B cell (primary cell): Measurements from ENCODE around the gene TTC39C. TPM values are rescaled to one million over a fixed set of nuclear protein-coding genes. Genes with fewer than 3 reads are reported as not detected.
A peak's percentile ranks its signal among the peaks of the same experiment; 100 is the strongest.

Experiments
- ATAC-seq: fragments of 200-7000 bp; cut with Tn5 transposase; one replicate; pipeline ENCODE4 v1.10.0; 2021; ENCODE audit warnings: low read depth, mild to moderate bottlenecking, moderate number of reproducible peaks, moderate library complexity
- CTCF ChIA-PET: fragments of 350-600 bp; sonication (Branson Sonifier 250); formaldehyde crosslinking; loops from one replicate; lab custom pipeline; 2021; ENCODE audit warnings: antibody characterized with exemption, inconsistent platforms; lab: Charles Lee
- POLR2A ChIA-PET: fragments of 350-600 bp; sonication (Branson Sonifier 250); formaldehyde crosslinking; loops from one replicate; lab custom pipeline; 2021; ENCODE audit warnings: antibody characterized with exemption; lab: Charles Lee
- DNase-seq: peaks from one replicate; pipeline ENCODE4 v3.0.0; 2013
- H2AFZ ChIP-seq: 2 replicates; pipeline ENCODE4 v1.6.1; 2012; ENCODE audit warnings: mild to moderate bottlenecking, low read depth, low read length; ENCODE audit not compliant: insufficient read depth, poor library complexity, severe bottlenecking
- H3K27ac ChIP-seq, 2 donors: 1 replicate in 1 of 2; 2 replicates in 1 of 2; pipeline ENCODE4 v1.5.1; 2012 to 2013; ENCODE audit warnings: low read length in 2 of 2, mild to moderate bottlenecking in 2 of 2, moderate library complexity in 1 of 2
- H3K27me3 ChIP-seq, 4 experiments: fragments of 200-600 bp in 1 of 4; sonication (generic) in 1 of 4; replicated peaks in 1 of 4; 1 replicate in 2 of 4; 2 replicates in 2 of 4; pipeline versions ENCODE4 v1.6.1 to v1.7.0; 2013 to 2016; ENCODE audit warnings: low read length in 3 of 4, mild to moderate bottlenecking in 2 of 4, mixed read lengths in 1 of 4, moderate library complexity in 1 of 4; ENCODE audit not compliant: insufficient read depth in 4 of 4, control insufficient read depth in 3 of 4; ENCODE audit errors: control extremely low read depth in 1 of 4
- H3K36me3 ChIP-seq, 2 experiments: replicated peaks in 1 of 2; 1 replicate in 1 of 2; 2 replicates in 1 of 2; pipeline versions ENCODE4 v1.6.1 to v1.7.1; 2013; ENCODE audit warnings: low read length in 1 of 2; ENCODE audit not compliant: insufficient read depth in 2 of 2, control insufficient read depth in 1 of 2; ENCODE audit errors: control extremely low read depth in 1 of 2, extremely low read depth in 1 of 2
- H3K4me1 ChIP-seq, 2 donors: fragments of 200-600 bp in 1 of 2; sonication (generic) in 1 of 2; 1 replicate in 1 of 2; 2 replicates in 1 of 2; pipeline versions ENCODE4 v1.5.1 to v1.6.1; 2013 to 2017; ENCODE audit warnings: low read length in 2 of 2; ENCODE audit not compliant: control insufficient read depth in 2 of 2, insufficient read depth in 2 of 2
- H3K4me2 ChIP-seq: replicated peaks from 2 replicates; pipeline ENCODE3; 2012; ENCODE audit warnings: mild to moderate bottlenecking, low read depth, low read length; ENCODE audit not compliant: poor library complexity, severe bottlenecking
- H3K4me3 ChIP-seq, 5 experiments: fragments of 200-600 bp in 1 of 5; sonication (generic) in 1 of 5; 1 replicate in 3 of 5; 2 replicates in 2 of 5; pipeline versions ENCODE4 v1.5.1 to v1.7.0; 2011 to 2016; ENCODE audit warnings: low read length in 4 of 5, mild to moderate bottlenecking in 4 of 5, low read depth in 2 of 5, control low read depth in 1 of 5, moderate library complexity in 1 of 5; ENCODE audit not compliant: insufficient read depth in 1 of 5; ENCODE audit errors: control extremely low read depth in 1 of 5, extremely low read depth in 1 of 5
- H3K79me2 ChIP-seq: fragments of 200-600 bp; sonication (generic); one replicate; pipeline ENCODE4 v1.6.0; 2016; ENCODE audit warnings: low read length; ENCODE audit not compliant: control insufficient read depth, insufficient read depth
- H3K9ac ChIP-seq: fragments of 200-600 bp; sonication (generic); 2 replicates; pipeline ENCODE4 v1.6.1; 2017; ENCODE audit warnings: mild to moderate bottlenecking, low read length, moderate library complexity
- H3K9me3 ChIP-seq, 3 donors: one replicate each; pipeline versions ENCODE4 v1.6.1 to v1.7.1; 2013; ENCODE audit warnings: low read length in 2 of 3; ENCODE audit not compliant: control insufficient read depth in 2 of 3, insufficient read depth in 1 of 3; ENCODE audit errors: control extremely low read depth in 1 of 3
- H4K20me1 ChIP-seq: 2 replicates; pipeline ENCODE4 v1.6.0; 2012; ENCODE audit warnings: mild to moderate bottlenecking, low read length; ENCODE audit not compliant: insufficient read depth, control insufficient read depth, poor library complexity, severe bottlenecking
- H3K27ac Mint-ChIP-seq: one replicate; pipeline ENCODE4 v1.8.0; 2021; ENCODE audit warnings: mixed read lengths
- H3K27me3 Mint-ChIP-seq: one replicate; pipeline ENCODE4 v1.8.0; 2021; ENCODE audit warnings: mixed read lengths
- H3K4me1 Mint-ChIP-seq: one replicate; pipeline ENCODE4 v1.8.0; 2021; ENCODE audit warnings: mixed read lengths
- H3K4me3 Mint-ChIP-seq: one replicate; pipeline ENCODE4 v1.8.0; 2021; ENCODE audit warnings: mixed read lengths
- H3K9me3 Mint-ChIP-seq: one replicate; pipeline ENCODE4 v1.8.0; 2022; ENCODE audit warnings: mixed read lengths; ENCODE audit not compliant: insufficient read depth
- CTCF ChIP-seq: fragments of 200-600 bp; IDR thresholded peaks from one replicate; pipeline ENCODE4 v1.8.0; 2022; ENCODE audit warnings: antibody characterized with exemption, mild to moderate bottlenecking
- EZH2 ChIP-seq: IDR thresholded peaks from 2 replicates; pipeline ENCODE4 v1.6.1; 2012; ENCODE audit warnings: borderline replicate concordance, low read depth, mild to moderate bottlenecking, moderate library complexity, low read length; ENCODE audit not compliant: insufficient read depth, poor library complexity, severe bottlenecking
- WGBS: methylation state at CpG from one replicate; pipeline ENCODE4 v1.1.5; 2013; ENCODE audit warnings: missing lambda C conversion rate; ENCODE audit not compliant: insufficient coverage; 5-methylcytosine and 5-hydroxymethylcytosine counted together
- intact Hi-C: fragments of 100-400 bp; cut with micrococcal nuclease; formaldehyde crosslinking; loops from one replicate; pipeline ENCODE4 v1.10.0; 2022
- polyA plus RNA-seq: library from polyadenylated mRNA; depleted of rRNA; stranded (reverse); fragments of >200 nt; gene quantifications from 2 replicates; pipeline ENCODE4 v1.2.3, GENCODE V29; 2012
- total RNA-seq, 2 donors: library from RNA; stranded (reverse); fragments of 120-200 nt in 1 of 2; gene quantifications; 1 replicate in 1 of 2; 2 replicates in 1 of 2; pipeline versions ENCODE4 v1.2.3 to v1.2.4, GENCODE V29; 2013 to 2022

TTC39C gene
- total and polyA plus RNA-seq, 2 donors (not counting 1 experiment from before 2014, with no cell fraction given): 22.3 to 44.3 TPM

GRCh38 chr18:24000613-24001490, 13.7 kb upstream of the TTC39C start:
- DNase-seq (no peak), ATAC-seq (no peak)
- peak overlapping the region; percentile 37 for H3K27ac Mint-ChIP-seq
- TF ChIP-seq EZH2 (no peak), CTCF (no peak)
- ChIA-PET CTCF (interaction anchor here (0.8 kb wide), 1 partner anchor 11 kb away, joined by 3 read pairs; no protein-coding TSS in a partner anchor), POLR2A (no interaction called here)
- Histone ChIP-seq H3K27me3 (no peaks in the 10 kb centered on the region), H4K20me1 (no peaks in the 10 kb centered on the region), H3K9ac (no peak overlapping the region), H3K27ac (no peak overlapping the region), H3K9me3 (no peaks in the 10 kb centered on the region), H3K79me2 (no peaks in the 10 kb centered on the region), H3K36me3 (no peaks in the 10 kb centered on the region), H3K4me3 (no peak overlapping the region), H2AFZ (peak overlapping the region; percentile 55), H3K4me2 (peak overlapping the region; percentile 16), H3K4me1 (peaks cover 8 to 10% of the 10 kb centered on the region in 2 donors)
- no peaks in the 10 kb centered on the region for H3K27me3 Mint-ChIP-seq
- H3K4me1 Mint-ChIP-seq: peaks cover 32% of the 10 kb centered on the region
- peak overlapping the region; percentile 29 for H3K4me3 Mint-ChIP-seq
- H3K9me3 Mint-ChIP-seq: no peaks in the 10 kb centered on the region
- WGBS: 89% methylated on average over 6 of the region's 8 CpGs
- intact Hi-C loops: no loop called here

GRCh38 chr18:24002479-24002878, 12.1 kb upstream of the TTC39C start:
- 58% methylated on average over 3 of the region's 3 CpGs for whole genome bisulfite sequencing
- Histone ChIP-seq H3K9me3 (no peaks in the 10 kb centered on the region), H3K9ac (no peak overlapping the region), H3K4me3 (no peak overlapping the region), H2AFZ (no peak overlapping the region), H3K27me3 (no peaks in the 10 kb centered on the region), H3K79me2 (no peaks in the 10 kb centered on the region), H3K4me2 (no peak overlapping the region), H3K4me1 (peaks cover 10 to 11% of the 10 kb centered on the region in 2 donors), H3K36me3 (no peaks in the 10 kb centered on the region), H3K27ac (no peak overlapping the region), H4K20me1 (no peaks in the 10 kb centered on the region)
- Mint-ChIP-seq H3K9me3 (no peaks in the 10 kb centered on the region), H3K27me3 (no peaks in the 10 kb centered on the region), H3K4me1 (peaks cover 35% of the 10 kb centered on the region), H3K4me3 (no peak overlapping the region), H3K27ac (no peak overlapping the region)
- ATAC-seq (no peak), DNase-seq (no peak)
- TF ChIP-seq EZH2 (no peak), CTCF (no peak)
- ChIA-PET CTCF (no interaction called here), POLR2A (no interaction called here)
- intact Hi-C loops: no loop called here
